AG08395 (cell line): ENCODE measurements around the gene FBXW2.
"Not testable (repeated sequence)": the region's sequence is repeated elsewhere in the genome, so short reads cannot be mapped to it uniquely, and the experiment has no call there.

Experiments
- DNase-seq: peaks from one replicate; pipeline ENCODE4 v3.0.0; 2012; ENCODE audit warnings: mixed read lengths, low spot score

The FBXW2 gene

DNA sequence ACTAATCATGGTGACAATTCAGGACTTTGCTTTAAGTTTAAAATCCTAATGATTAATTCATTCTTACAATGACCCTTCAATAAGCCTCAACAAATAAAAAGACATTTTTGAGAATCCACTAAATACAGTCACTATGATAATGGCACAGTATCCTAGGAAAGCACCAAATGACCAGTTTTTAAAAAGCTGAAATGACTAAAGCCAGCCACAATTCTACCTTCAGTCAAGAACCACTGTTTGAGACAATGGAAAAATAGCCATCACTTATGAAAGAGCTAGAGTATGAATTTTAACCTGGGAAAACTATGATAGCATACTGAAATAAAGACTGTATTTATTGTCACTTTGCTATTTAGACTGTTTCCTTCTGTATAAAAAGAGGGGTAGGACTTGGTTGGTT is 14.0 kb downstream of the FBXW2 start:
- no peak for DNase-seq

DNA sequence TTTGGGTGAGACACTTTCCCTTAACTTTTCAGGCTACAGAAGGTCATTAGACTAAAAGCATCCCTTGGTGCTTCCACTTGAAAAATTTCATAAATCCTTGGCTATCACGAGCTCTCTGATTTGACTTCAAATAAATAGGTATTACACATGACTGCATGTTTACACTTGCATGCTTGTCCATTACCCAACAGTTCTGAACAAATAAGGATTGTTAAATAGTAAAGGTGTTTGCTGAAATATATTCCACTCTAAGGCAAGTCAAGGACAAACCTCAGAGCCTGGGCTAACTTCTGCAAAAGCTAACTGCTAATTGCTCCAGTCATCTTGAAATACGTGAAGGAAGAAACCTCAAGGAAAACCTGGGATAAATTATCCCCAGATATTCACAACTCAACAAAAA is 14.5 kb downstream of the FBXW2 start:
- no peak for DNase-seq

DNA sequence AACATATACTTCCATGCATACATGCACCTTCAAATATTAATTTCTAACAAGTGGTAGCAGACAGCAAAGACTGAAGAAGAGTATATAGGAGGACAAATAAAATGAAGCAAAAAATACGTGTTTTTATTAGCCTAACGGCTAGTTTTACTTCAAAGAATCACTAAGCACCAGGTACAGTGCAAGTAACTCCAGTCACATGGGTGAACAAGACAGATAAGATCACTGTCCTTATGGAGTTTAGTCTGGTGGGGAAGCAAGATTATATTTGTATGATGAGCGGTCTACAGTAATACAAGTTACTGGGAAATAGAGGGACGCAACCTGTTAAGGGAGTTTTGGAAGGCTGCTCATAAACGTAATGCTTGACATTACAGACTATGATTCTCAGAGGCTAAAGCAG is 16.0 kb downstream of the FBXW2 start:
- no peak for DNase-seq

DNA sequence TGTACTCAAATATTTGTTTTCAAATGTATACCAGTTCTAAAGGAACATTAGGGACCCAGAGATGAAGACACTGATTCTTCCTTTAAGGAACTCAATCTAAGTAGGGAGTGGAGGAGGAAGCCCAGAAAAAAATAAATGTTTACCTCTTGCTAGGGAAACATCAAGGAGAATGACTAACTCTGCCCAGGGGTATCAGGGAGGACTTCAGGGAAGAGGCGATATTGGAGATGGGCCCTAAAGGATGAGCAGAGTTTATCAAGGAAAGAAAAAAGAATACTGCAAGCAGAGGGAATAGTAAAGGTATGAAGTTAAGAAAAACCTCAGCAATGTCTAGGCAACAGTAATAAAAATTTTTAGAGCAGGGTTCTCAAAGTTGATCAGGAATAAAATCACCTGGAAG is 16.4 kb downstream of the FBXW2 start:
- no peak for DNase-seq

DNA sequence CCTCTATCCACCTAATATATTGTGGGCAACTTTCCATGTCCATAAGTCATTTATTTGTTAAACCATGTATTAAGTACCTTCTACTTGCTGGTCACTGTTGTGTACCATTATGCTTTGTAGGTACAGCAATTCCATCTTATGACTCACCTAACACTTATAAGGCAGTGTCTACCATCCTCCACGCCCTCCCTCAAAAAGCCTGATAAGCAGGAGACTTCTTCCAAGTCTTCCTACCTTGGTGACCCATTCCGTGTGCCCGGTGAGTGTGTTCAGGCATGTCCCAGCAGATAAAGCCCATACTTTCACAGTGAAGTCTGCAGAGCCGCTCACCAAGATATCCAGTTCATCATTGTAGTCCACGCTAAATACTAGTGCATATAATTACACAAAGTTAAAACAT is 17.4 kb downstream of the FBXW2 start:
- no peak for DNase-seq

DNA sequence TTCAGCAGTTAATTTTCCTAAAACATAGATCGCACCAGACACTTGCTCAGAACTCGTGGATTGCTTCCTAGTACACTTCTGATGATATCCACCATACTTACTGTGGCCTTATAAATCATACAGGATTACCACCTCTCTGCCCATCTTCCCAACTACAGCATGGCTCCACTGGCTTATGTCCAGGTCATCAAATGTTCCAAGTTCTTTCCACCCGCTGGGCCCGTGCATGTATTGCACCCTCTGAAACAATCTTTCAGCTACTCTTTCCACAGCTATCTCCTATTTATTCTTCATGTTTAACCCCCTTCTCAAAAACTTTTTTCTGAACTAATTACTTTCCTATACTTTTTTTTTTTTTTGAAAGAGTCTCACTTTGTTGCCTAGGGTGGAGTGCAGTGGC is 18.5 kb downstream of the FBXW2 start:
- no peak for DNase-seq

DNA sequence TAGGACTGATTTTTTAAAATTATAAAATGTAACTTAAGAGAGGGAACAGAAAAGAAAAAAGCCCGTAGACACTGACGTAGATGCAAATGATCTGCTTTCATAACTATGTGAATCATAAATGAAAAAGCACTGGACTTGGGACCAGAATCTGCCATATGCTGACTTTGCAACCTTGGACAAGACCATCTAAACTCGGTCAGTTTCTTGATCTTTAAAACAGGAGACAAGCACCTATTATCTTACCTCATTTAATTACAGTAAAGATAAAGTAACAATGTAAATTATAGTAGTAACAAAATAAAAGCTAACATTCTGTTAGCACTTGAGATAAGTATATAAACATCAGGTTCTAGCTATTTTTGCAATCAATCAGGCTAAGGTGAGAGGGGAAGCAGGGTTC is 20.0 kb downstream of the FBXW2 start:
- DNase-seq: no peak

DNA sequence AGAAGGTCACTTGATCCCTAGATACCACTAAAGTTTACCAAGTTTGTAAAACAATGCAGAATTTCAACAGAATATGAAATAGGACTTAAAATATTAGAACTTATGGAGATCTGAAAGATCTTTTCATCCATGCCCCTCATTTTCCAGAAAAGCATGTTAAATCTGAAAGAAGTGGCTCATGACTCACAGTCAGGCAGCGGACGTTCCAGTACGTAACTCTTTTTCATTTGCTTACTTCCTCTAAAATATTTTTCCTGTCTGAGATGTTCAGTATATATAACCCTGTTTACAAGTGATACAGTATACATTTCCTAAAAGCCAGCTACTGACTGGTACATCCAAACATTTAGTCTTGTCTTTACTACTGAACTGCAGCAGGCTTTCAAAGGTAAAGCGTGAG is 22.3 kb downstream of the FBXW2 start:
- no peak for DNase-seq

DNA sequence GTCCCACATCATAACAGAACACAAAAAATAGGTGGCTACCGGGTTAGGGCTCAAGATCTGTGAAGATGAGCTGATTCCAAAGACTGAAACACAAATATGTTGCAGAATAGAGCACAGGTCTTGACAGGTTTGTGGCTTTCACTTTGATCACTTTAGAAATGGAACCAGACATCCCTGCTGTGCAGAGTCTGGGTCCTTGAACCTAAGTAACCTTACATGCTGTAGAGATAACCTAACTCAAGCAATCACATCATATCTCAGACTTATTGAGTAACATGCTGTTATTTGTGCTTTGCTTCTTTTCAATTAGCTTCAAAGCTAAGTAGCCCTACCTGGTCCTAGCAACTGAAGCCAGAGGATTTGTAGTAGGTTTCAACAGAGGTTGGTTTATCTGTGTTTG is 24.3 kb downstream of the FBXW2 start:
- DNase-seq: no peak

DNA sequence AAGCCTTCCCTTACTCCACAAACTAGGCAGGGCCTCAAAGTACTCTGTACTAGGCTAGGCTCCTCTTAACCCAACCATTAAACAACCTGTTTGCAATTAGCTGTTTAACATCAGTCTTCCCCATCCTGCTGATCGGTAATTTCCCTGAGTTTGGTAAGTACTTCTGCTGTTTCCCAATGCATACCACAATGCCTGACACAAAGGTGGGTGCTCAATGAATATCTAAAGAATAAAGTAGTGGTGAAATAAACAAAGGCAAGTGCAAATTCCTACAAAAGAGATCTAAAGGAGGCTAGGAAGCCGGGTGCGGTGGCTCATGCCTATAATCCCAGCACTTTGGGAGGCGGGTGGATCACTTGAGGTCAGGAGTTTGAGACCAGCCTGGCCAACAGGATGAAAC is 25.0 kb downstream of the FBXW2 start:
- no peak for DNase-seq

DNA sequence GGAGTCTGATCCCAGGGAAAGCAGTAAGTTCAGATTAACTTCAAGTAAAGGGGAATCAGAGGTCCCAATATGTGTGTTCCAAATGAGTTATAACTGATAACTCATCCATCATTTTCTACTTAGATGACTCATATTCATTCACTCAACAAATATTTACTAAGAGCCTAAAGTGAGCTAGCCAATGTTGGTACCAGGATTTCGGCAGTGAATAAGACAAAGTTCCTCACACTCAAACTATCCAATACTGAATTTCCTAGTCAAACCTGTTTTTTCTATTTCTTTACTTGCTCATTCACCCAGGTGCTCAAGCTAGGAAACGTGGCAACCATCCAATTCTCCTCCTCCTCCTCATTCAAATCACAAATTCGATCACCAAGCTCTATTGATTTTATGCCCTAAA is 25.8 kb downstream of the FBXW2 start:
- DNase-seq: no peak

DNA sequence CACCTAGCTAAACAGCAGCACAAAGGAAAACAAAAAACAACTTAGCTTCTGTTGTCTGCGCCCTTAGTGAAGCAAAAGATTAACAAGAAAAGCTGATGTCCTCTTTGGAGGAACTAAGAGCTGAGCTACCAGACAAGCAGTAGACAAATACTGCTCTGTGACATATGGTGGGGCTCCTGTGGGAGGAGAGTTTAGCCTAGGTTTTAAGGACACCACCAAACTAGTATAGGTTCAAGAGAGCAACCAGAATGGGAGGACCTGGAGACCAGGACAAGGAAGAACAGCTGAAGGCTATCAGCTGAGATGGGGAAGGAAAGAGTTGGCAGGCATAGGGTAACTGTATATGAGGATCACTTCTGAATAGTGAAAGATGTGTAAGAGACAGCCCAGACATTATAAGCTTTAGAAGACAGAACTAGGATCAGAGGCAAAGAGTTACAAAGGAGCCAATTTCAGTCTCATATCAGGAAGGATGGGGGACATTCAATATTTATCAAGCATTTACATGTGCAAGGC is 27.2 kb downstream of the FBXW2 start:
- DNase-seq: no peak

DNA sequence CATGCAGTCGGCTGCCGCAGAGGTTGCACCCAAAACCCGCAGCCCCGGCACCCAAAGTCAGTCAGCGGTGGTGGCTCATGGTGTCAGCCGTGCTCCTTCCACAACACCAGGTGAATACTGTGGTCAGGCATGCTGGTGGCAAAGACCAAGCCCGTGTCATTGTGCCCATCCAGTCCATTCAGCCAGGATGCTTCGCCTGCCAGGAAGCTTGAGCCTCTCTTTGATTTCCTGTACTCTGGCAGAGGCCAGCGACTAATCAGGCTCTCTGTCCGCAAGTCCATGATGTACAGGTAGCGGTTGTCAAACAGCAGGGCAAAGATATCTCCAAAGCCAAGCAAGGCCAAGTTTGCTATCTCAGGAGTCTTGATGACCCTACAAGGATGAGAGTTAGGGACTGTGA is 28.7 kb downstream of the FBXW2 start:
- no peak for DNase-seq

DNA sequence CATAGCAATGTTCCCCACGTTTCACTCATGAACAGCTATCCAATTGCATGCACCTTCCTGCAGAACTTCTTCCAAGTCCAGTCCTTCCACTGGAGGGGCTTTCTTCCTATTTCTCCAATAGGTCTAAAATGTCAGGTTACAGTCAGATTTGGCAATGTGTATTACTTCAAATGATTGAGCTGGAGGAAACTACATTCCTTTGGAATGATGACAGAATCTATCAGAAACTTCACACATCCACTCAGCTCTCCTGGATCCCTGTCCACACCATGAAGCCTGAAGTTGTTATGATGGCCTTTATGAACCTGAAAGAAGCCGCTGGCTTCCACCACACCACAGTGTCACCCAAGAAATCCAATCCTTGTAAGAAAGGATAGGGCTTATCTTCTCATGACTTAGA is 32.2 kb downstream of the FBXW2 start:
- DNase-seq: no peak

DNA sequence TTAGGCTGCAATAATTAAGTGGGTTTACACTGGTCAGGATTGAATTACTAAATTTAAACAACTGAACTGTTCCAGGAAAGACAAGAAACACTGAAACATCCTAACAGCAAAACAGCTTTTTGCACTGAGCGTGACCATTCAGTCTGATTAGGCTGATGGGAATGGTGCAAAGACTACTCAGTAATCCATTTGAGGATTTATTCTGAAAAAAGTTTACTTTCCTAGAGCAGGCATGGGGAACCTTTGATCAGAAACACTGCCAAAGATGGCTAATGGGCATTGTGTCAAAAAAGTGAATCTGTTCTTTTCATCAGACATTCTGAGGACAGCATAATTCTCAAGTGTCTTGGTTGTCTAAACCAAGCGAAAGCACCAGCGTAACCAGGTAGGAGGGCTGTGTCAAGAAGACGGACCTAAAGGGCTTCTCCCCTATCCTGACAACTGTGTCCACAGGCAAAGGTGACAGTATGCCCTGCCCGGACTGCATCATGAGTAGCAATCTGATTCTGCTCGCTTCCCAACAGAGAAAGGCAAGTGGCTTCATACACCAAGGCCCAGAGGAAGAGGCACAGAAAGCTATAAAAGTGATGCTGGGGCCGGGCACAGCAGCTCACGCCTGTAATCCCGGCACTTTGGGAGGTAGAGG is 33.3 kb downstream of the FBXW2 start:
- no peak for DNase-seq

DNA sequence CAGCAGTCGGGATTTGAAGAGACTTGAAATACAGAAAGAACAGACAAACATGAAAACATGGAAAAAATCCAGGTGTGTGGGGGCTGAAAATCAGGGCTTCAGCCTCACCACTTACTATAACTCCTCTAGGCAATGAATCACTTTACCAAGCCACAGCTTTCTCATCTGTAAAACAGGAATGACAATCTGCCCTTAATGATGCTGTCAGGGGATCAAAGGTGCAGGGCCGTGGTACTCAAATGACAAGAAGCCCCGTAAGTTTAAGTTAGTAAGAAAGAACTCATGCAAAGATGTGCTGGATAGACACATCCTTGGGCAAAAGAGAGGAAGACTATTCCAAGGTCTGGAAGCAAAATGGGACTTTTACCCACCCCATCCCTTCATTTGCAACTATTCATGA is 34.7 kb downstream of the FBXW2 start:
- no peak for DNase-seq

DNA sequence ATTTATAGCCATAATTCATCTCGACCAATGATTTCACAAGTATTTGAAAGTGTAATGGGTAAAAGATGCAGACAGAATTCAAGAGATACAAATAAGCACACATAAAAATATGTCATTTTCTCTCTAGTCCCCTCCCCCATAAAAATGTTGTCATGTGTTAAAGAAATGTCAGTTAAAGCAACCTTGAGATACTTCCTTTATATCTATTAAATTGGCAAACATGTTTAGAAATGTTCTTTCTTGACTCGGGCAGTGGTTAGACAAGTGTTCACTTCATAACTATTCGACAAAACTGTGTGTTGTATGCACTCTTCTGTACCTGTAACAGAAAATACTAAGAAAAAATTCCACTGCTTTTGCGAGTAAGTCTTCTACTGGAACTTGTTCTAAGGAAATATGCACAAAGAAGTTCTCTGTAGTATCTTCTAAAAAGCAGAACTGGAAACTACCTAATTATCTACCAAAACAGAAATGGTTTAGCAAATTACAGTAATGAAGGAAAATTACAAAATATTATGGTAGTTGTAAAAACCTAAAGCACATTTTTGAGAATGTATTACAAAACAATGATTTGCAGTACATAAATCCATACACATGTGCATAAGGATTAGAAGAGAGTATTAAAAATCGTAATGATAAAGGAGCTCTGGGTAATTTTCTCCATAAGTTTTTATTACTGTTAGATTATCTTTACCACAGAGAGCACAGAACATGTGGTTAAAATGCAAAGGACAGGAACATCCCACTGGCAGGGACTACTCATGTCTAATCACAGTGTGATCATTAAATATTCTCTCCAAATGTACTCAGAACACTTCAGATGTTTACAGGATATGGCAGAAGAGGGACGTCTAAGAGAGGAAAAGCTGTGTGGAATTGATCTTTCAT is 35.9 kb downstream of the FBXW2 start:
- no peak for DNase-seq

DNA sequence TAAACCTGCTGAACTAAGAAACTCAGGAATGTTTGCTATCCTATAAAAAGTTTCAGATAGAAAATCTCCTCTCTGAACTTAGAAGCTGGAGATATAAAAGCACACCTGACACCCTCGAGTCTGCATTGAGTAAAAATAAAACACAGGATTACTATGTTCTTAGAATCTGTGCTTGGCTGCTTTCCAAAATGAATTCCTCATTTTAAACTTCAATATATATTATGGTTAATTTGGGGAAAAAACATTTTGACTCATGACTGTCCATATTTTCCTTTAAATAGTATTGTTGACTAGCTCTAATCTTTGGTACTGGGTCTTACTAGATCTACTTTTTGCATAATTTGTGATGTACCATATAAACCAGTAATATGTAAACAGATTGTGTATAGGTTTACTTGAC is 36.7 kb downstream of the FBXW2 start:
- no peak for DNase-seq

DNA sequence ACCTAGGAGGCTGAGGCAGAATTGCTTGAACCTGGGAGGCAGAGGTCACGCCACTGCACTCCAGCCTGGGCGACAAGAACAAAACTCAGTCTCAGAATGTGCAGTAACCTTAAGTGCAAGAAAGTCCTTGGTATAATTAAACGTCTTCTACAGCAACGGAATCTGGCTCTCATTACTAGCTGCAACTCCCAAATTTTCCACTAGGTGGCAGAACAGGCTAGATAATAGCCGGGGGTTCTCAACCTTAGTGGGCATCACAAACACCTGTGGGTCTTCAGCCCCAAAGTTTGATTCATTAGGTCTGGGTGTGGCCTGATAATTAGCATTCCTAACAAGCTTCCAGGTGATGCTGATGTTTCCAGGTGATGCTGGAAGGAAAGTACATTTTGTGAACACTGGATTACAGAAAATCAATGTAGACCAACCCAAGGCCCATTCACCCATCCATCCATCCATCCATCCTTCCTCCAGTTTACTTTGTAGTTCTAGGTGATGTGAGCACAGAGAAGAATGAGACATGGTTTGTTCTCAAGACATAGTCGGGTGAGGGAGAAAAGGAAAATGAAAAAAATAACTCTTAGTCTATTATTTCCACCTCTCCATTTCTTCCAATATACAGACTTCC is 37.3 kb downstream of the FBXW2 start:
- peak; percentile 75 for DNase-seq

DNA sequence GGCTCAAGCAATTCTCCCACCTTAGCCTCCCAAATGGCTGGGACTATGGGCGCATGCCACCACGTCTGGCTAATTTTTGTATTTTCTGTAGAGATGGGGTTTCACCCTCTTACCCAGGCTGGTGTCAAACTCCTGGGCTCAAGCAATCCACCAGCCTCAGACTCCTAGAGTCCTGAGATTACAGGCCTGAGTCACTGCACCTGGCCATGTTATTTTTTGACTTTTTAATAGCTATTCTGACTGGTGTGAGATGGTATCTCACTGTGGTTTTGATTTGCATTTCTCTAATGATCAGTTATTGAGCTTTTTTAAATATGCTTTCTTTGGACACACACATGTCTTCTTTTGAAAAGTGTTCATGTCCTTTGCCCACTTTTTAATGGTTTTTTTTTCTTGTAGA is 38.2 kb downstream of the FBXW2 start:
- no peak for DNase-seq

DNA sequence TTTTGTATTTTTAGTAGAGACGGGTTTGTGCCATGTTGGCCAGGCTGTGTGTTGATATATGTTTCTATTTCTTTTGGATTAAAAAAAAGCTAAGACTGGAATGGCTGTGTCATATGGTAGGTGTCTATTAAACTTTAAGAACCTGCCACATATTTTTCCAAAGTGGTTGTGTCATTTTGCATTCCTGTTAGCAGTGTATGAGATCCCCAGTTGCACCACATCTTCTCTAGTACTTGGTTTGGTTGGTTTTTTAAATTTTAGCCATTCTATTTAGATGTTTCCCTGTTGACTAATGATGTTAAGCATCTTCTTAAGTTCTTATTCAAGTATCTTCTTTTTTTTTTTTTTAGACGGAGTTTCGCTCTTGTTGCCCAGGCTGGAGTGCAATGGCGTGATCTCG is 42.8 kb downstream of the FBXW2 start:
- no peak for DNase-seq

DNA sequence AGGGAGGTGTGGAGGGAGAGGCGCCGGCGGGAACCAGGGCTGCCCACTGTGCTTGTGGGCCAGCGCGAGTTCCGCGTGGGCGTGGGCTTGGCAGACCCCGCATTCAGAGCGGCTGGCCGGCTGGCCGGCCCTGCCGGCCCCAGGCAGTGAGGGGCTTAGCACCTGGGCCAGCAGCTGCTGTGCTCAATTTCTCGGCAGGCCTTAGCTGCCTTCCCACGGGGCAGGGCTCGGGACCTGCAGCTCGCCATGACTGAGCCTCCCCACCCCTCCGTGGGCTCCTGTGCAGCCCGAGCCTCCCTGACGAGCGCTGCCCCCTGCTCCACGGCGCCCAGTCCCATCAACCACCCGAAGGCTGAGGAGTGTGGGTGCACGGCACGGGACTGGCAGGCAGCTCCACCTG is 46.9 kb downstream of the FBXW2 start:
- not testable (repeated sequence) for DNase-seq

DNA sequence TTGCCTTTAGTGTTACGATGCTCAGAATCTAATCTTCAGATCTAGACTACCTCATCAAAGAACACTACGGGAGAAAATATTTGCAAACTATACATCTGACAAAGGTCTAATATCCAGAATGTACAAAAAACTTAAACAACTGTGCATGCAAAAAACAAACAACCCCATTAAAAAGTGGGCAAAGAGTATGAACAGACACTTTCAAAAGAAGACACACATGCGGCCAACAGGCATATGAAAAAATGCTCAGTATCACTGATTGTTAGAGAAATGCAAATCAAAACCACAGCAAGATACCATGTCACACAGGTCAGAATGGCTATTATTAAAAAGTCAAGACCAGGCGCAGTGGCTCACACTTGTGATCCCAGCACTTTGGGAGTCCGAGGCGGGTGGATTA is 47.9 kb downstream of the FBXW2 start:
- DNase-seq: no peak
